WTC11 (cell line): ENCODE data around the gene NID2.

ENCODE experiments used
- ATF1 ChIP-seq: sonication (generic); formaldehyde crosslinking; IDR thresholded peaks from 2 replicates; pipeline ENCODE4 v1.8.1; 2023; ENCODE audit warnings: mild to moderate bottlenecking, moderate library complexity, missing genetic modification reagents
- CBFB ChIP-seq: sonication (generic); formaldehyde crosslinking; IDR thresholded peaks from 2 replicates; pipeline ENCODE4 v1.8.1; 2022; ENCODE audit warnings: mild to moderate bottlenecking, low read depth, missing genetic modification reagents
- FOXP1 ChIP-seq: sonication (generic); formaldehyde crosslinking; IDR thresholded peaks from 2 replicates; pipeline ENCODE4 v1.8.0; 2022; ENCODE audit warnings: missing genetic modification reagents, mild to moderate bottlenecking, moderate library complexity, borderline replicate concordance
- NR2C2 ChIP-seq: sonication (generic); formaldehyde crosslinking; IDR thresholded peaks from 2 replicates; pipeline ENCODE4 v1.8.0; 2022; ENCODE audit warnings: mild to moderate bottlenecking, missing genetic modification reagents
- PRRX2 ChIP-seq: fragments of 250-450 bp; sonication (Bioruptor Pico); IDR thresholded peaks from 2 replicates; pipeline ENCODE4 v1.8.0; 2021; ENCODE audit warnings: mild to moderate bottlenecking
- RELA ChIP-seq: sonication (generic); formaldehyde crosslinking; IDR thresholded peaks from 2 replicates; pipeline ENCODE4 v1.8.1; 2022; ENCODE audit warnings: missing genetic modification reagents, mild to moderate bottlenecking, borderline replicate concordance
- ZNF263 ChIP-seq: sonication (generic); formaldehyde crosslinking; IDR thresholded peaks from 2 replicates; pipeline ENCODE4 v1.8.1; 2022; ENCODE audit warnings: low read depth, mild to moderate bottlenecking, moderate library complexity, missing genetic modification reagents
- ZNF423 ChIP-seq: fragments of 250-450 bp; sonication (Bioruptor Pico); IDR thresholded peaks from 2 replicates; pipeline ENCODE4 v2.1.2; 2022; ENCODE audit warnings: mild to moderate bottlenecking, moderate library complexity
- TF ChIP-seq, protein P1 (sequence below): fragments of 200-600 bp; IDR thresholded peaks from 2 replicates; pipeline ENCODE4 v1.8.0; 2022; ENCODE audit warnings: antibody characterized with exemption
- TF ChIP-seq, protein P2 (sequence below): sonication (generic); formaldehyde crosslinking; IDR thresholded peaks from 2 replicates; pipeline ENCODE4 v1.8.0; 2022; ENCODE audit warnings: mild to moderate bottlenecking, missing genetic modification reagents
- TF ChIP-seq, protein P3 (sequence below): sonication (generic); formaldehyde crosslinking; IDR thresholded peaks from 2 replicates; pipeline ENCODE4 v1.8.1; 2023; ENCODE audit warnings: mild to moderate bottlenecking, missing genetic modification reagents
- TF ChIP-seq, protein P4 (sequence below): sonication (generic); formaldehyde crosslinking; IDR thresholded peaks from 2 replicates; pipeline ENCODE4 v1.8.0; 2022; ENCODE audit warnings: mild to moderate bottlenecking, missing genetic modification reagents
- TF ChIP-seq, protein P5 (sequence below): sonication (generic); formaldehyde crosslinking; IDR thresholded peaks from 2 replicates; pipeline ENCODE4 v1.8.1; 2023; ENCODE audit warnings: mild to moderate bottlenecking, missing genetic modification reagents, moderate library complexity
- TF ChIP-seq, protein P6 (sequence below): sonication (generic); formaldehyde crosslinking; IDR thresholded peaks from 2 replicates; pipeline ENCODE4 v1.8.1; 2022; ENCODE audit warnings: mild to moderate bottlenecking, missing genetic modification reagents, moderate library complexity, borderline replicate concordance

DNA sequence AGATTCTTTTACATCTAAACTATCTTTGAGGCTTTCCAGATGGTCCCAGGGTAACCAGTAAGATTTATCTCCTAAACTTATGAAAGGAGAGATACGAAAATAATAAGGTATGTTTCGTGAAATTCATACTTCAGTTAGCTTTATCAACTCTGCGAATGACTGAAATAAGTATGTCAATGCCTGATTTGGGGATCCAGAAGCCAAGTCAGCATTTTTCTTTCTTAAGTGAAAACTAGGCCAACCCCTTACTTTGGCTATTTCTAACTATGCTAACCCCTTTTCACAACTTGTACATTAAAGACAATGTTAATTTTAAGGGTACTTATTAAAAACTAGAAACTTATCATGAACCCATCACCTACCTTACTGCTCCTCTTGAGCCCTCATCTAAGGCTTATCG is 26.9 kb upstream of the NID2 start:
- TF ChIP-seq, protein P1, sequence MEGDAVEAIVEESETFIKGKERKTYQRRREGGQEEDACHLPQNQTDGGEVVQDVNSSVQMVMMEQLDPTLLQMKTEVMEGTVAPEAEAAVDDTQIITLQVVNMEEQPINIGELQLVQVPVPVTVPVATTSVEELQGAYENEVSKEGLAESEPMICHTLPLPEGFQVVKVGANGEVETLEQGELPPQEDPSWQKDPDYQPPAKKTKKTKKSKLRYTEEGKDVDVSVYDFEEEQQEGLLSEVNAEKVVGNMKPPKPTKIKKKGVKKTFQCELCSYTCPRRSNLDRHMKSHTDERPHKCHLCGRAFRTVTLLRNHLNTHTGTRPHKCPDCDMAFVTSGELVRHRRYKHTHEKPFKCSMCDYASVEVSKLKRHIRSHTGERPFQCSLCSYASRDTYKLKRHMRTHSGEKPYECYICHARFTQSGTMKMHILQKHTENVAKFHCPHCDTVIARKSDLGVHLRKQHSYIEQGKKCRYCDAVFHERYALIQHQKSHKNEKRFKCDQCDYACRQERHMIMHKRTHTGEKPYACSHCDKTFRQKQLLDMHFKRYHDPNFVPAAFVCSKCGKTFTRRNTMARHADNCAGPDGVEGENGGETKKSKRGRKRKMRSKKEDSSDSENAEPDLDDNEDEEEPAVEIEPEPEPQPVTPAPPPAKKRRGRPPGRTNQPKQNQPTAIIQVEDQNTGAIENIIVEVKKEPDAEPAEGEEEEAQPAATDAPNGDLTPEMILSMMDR = no peak
- no peak for TF ChIP-seq NR2C2
- no peak for TF ChIP-seq RELA (CRISPR knock-in tag)
- TF ChIP-seq, protein P2, sequence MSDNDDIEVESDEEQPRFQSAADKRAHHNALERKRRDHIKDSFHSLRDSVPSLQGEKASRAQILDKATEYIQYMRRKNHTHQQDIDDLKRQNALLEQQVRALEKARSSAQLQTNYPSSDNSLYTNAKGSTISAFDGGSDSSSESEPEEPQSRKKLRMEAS (CRISPR knock-in tag) = no peak
- TF ChIP-seq FOXP1 (CRISPR knock-in tag) = no peak
- TF ChIP-seq, protein P3, sequence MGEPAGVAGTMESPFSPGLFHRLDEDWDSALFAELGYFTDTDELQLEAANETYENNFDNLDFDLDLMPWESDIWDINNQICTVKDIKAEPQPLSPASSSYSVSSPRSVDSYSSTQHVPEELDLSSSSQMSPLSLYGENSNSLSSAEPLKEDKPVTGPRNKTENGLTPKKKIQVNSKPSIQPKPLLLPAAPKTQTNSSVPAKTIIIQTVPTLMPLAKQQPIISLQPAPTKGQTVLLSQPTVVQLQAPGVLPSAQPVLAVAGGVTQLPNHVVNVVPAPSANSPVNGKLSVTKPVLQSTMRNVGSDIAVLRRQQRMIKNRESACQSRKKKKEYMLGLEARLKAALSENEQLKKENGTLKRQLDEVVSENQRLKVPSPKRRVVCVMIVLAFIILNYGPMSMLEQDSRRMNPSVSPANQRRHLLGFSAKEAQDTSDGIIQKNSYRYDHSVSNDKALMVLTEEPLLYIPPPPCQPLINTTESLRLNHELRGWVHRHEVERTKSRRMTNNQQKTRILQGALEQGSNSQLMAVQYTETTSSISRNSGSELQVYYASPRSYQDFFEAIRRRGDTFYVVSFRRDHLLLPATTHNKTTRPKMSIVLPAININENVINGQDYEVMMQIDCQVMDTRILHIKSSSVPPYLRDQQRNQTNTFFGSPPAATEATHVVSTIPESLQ (CRISPR knock-in tag) = no peak
- no peak for TF ChIP-seq ZNF423
- no peak for TF ChIP-seq PRRX2
- TF ChIP-seq, protein P4, sequence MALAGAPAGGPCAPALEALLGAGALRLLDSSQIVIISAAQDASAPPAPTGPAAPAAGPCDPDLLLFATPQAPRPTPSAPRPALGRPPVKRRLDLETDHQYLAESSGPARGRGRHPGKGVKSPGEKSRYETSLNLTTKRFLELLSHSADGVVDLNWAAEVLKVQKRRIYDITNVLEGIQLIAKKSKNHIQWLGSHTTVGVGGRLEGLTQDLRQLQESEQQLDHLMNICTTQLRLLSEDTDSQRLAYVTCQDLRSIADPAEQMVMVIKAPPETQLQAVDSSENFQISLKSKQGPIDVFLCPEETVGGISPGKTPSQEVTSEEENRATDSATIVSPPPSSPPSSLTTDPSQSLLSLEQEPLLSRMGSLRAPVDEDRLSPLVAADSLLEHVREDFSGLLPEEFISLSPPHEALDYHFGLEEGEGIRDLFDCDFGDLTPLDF (CRISPR knock-in tag) = no peak
- TF ChIP-seq, protein P5, sequence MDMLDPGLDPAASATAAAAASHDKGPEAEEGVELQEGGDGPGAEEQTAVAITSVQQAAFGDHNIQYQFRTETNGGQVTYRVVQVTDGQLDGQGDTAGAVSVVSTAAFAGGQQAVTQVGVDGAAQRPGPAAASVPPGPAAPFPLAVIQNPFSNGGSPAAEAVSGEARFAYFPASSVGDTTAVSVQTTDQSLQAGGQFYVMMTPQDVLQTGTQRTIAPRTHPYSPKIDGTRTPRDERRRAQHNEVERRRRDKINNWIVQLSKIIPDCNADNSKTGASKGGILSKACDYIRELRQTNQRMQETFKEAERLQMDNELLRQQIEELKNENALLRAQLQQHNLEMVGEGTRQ (CRISPR knock-in tag) = no peak
- TF ChIP-seq ATF1 = no peak
- TF ChIP-seq, protein P6, sequence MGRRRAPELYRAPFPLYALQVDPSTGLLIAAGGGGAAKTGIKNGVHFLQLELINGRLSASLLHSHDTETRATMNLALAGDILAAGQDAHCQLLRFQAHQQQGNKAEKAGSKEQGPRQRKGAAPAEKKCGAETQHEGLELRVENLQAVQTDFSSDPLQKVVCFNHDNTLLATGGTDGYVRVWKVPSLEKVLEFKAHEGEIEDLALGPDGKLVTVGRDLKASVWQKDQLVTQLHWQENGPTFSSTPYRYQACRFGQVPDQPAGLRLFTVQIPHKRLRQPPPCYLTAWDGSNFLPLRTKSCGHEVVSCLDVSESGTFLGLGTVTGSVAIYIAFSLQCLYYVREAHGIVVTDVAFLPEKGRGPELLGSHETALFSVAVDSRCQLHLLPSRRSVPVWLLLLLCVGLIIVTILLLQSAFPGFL (CRISPR knock-in tag) = no peak
- TF ChIP-seq CBFB (CRISPR knock-in tag) = no peak
- TF ChIP-seq ZNF263 = no peak
